Right hindlimb (tissue), 1 donor: Measurements from ENCODE around the gene FLNC.

Experiments
- DNase-seq: peaks from one replicate; pipeline ENCODE4 v3.0.0-alpha.2; 2018

The FLNC gene

GRCh38 chr7:128830231-128831177, at the start of gene FLNC:
FLNC (plus strand) TSS chr7:128830406; CDS start chr7:128830638, 232 bp downstream.
- peak; percentile 87 for DNase-seq

- peak; percentile 80 for DNase-seq
Observed at GRCh38 chr7:128781126-128781525, 49.1 kb upstream of the FLNC start.

- no peak for DNase-seq
Observed at GRCh38 chr7:128781851-128782250, 48.4 kb upstream of the FLNC start.

GRCh38 chr7:128783143-128783861, 46.9 kb upstream of the FLNC start:
- peak; percentile 93 for DNase-seq

GRCh38 chr7:128785738-128786137, 44.5 kb upstream of the FLNC start:
- DNase-seq, result no peak

GRCh38 chr7:128788446-128789412, 41.5 kb upstream of the FLNC start:
- no peak for DNase-seq

GRCh38 chr7:128790315-128791041, 39.7 kb upstream of the FLNC start:
- no peak for DNase-seq

GRCh38 chr7:128791121-128791971, 38.9 kb upstream of the FLNC start, which contains the start of gene CCDC136:
CCDC136 (plus strand) TSS chr7:128791968; CDS start chr7:128792412, 444 bp downstream.
- peak; percentile 67 for DNase-seq

- no peak for DNase-seq
Observed at GRCh38 chr7:128791972-128792327, 38.3 kb upstream of the FLNC start.

GRCh38 chr7:128792471-128793180, 37.6 kb upstream of the FLNC start:
- DNase-seq, result no peak

- no peak for DNase-seq
Observed at GRCh38 chr7:128793181-128793547, 37.0 kb upstream of the FLNC start.

- no peak for DNase-seq
Observed at GRCh38 chr7:128794020-128794419, 36.2 kb upstream of the FLNC start.

- DNase-seq, result no peak
Observed at GRCh38 chr7:128794436-128794835, 35.8 kb upstream of the FLNC start.

GRCh38 chr7:128795129-128795528, 35.1 kb upstream of the FLNC start:
- DNase-seq, result no peak

GRCh38 chr7:128796327-128796726, 33.9 kb upstream of the FLNC start:
- DNase-seq, result peak; percentile 74

GRCh38 chr7:128799451-128799850, 30.8 kb upstream of the FLNC start:
- DNase-seq, result no peak

- no peak for DNase-seq
Observed at GRCh38 chr7:128800567-128800966, 29.6 kb upstream of the FLNC start.

GRCh38 chr7:128801003-128801402, 29.2 kb upstream of the FLNC start:
- DNase-seq, result no peak

- no peak for DNase-seq
Observed at GRCh38 chr7:128801667-128802418, 28.4 kb upstream of the FLNC start.

- no peak for DNase-seq
Observed at GRCh38 chr7:128804484-128804883, 25.7 kb upstream of the FLNC start.
